ENCODE measurements around the gene TINCR. TPM values are rescaled to one million over a fixed set of nuclear protein-coding genes. Genes with fewer than 3 reads are reported as not detected.
"Not testable (repeated sequence)": the region's sequence is repeated elsewhere in the genome, so short reads cannot be mapped to it uniquely, and the experiment has no call there.

Gene TINCR
- 1 to 10 TPM; 4.6 to 9.0 (median 5.6) TPM for total RNA-seq
- long read RNA-seq, donor 1, transcript TINCR-201 (3 exons, 3,733 nt): major isoform, 6 of 8 reads
- long read RNA-seq, donor 1, partial matches to known transcripts: 0 of 8 reads
- long read RNA-seq, donor 1, other reads (novel, unspliced or antisense): 1 of 8 reads
- long read RNA-seq, donor 2, partial matches to known transcripts: 0 of 1 reads
- long read RNA-seq, donor 2, other reads (novel, unspliced or antisense): 0 of 1 reads

DNA sequence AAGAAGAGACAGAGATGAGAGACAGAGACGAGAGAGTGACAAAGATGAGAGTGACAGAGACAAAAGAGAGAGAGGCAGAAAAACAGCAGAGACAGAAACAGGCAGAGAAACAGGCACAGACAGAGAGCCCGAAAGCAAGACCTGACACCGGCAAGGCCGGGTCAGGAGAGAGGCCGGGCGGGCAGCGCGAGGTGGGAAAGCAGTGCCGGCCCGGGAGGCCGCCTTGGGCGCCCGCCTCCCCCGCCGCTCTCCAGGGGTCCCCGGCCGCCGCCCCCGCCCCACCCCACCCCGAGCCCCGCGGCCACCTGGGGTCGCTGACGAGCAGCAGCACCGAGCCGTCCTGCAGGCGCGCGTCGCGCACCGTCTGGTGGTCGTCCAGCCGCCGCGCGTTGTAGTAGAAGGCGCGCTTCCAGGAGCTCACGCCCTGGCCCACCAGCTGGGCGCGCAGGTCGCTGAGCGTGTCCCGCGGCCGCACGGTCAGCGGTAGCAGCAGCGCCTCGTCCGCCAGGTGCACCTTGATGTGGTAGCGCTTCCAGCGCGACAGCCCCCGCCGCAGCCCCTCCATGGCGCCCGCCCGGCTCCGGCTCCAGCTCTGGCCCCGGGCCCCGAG, at the start of gene TINCR:
Gene TINCR, minus strand, starts transcription at position 594 of the 610 bp plus-strand sequence.
- peak; percentile 46 for ATAC-seq

DNA sequence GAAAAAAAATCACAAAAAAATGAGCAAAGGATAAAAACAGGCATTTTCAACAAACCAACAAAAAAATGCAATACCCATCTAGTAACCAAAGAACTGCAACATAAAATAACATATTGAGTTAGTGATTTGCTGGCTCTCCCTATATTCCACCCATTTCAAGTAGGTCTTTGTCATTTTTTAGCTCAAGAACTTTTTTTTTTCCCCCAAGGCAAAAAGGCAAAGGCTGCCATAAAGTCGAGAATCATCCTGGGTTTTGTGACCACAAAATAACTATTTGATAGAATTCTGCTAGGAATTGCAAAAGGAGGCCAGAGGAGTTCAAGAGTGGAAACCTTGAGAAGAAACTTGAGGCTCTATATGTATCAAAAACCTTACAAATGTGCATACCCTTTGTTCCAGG, 49.3 kb upstream of the TINCR start:
- DNase-seq (no peak), ATAC-seq (no peak)
- H3K4me3 ChIP-seq: no peak overlapping the region
- H3K9me3 ChIP-seq: no peaks in the 10 kb centered on the region
- peaks cover 19% of the 10 kb centered on the region for H3K4me1 ChIP-seq (ENCODE audit: low read depth)
- H3K36me3 ChIP-seq (ENCODE audit: low read depth): peaks cover 14% of the 10 kb centered on the region
- intact Hi-C loops (cut with DNase I, micrococcal nuclease): no loop called here
- TF ChIP-seq, protein P1, sequence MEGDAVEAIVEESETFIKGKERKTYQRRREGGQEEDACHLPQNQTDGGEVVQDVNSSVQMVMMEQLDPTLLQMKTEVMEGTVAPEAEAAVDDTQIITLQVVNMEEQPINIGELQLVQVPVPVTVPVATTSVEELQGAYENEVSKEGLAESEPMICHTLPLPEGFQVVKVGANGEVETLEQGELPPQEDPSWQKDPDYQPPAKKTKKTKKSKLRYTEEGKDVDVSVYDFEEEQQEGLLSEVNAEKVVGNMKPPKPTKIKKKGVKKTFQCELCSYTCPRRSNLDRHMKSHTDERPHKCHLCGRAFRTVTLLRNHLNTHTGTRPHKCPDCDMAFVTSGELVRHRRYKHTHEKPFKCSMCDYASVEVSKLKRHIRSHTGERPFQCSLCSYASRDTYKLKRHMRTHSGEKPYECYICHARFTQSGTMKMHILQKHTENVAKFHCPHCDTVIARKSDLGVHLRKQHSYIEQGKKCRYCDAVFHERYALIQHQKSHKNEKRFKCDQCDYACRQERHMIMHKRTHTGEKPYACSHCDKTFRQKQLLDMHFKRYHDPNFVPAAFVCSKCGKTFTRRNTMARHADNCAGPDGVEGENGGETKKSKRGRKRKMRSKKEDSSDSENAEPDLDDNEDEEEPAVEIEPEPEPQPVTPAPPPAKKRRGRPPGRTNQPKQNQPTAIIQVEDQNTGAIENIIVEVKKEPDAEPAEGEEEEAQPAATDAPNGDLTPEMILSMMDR (IDR thresholded peaks at IDR 0.05): no peak

More for the DNA sequence above, at the start of gene TINCR:
- Histone ChIP-seq H3K4me1 (ENCODE audit: low read depth) (peaks cover 3% of the 10 kb centered on the region), H3K36me3 (ENCODE audit: low read depth) (no peaks in the 10 kb centered on the region), H3K9me3 (no peaks in the 10 kb centered on the region), H3K4me3 (peak within 1 kb of the TSS; percentile 9)
- TF ChIP-seq, protein P1 (IDR thresholded peaks at IDR 0.05): no peak
- DNase-seq: no peak
- intact Hi-C loops (cut with DNase I, micrococcal nuclease): no loop called here

DNA sequence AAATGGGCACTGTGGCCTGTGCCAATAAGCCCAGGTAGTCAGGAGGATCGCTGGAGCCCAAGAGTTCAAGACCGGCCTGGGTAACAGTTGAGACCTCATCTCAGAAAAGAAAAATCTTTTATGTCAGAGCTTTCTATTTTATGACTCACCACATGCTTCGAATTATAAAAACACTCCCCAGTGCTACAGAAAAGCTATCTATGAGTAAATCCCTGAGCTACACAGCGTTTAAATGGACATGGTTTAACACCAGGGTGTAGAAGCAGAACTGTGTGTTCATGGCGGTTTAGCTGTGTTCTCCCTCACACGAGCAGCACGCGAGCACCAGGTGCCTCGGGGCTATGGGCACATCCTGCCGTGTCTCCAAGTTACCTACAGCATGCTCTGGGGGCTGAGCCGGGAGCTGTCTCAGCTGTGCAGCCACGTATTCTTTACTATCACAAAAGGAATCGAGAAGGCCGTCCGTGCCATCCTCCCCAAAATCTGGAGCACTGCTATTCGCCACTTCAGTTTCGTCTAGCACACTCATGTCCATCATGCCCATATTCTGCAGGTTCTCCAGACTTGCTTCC, 48.1 kb upstream of the TINCR start:
- peaks cover 18% of the 10 kb centered on the region for H3K36me3 ChIP-seq (ENCODE audit: low read depth)
- no peaks in the 10 kb centered on the region for H3K9me3 ChIP-seq
- DNase-seq (no peak), ATAC-seq (no peak)
- H3K4me3 ChIP-seq: no peak overlapping the region
- TF ChIP-seq, protein P1 (IDR thresholded peaks at IDR 0.05): no peak
- intact Hi-C loops (cut with DNase I, micrococcal nuclease): no loop called here
- H3K4me1 ChIP-seq (ENCODE audit: low read depth): peaks cover 11% of the 10 kb centered on the region

DNA sequence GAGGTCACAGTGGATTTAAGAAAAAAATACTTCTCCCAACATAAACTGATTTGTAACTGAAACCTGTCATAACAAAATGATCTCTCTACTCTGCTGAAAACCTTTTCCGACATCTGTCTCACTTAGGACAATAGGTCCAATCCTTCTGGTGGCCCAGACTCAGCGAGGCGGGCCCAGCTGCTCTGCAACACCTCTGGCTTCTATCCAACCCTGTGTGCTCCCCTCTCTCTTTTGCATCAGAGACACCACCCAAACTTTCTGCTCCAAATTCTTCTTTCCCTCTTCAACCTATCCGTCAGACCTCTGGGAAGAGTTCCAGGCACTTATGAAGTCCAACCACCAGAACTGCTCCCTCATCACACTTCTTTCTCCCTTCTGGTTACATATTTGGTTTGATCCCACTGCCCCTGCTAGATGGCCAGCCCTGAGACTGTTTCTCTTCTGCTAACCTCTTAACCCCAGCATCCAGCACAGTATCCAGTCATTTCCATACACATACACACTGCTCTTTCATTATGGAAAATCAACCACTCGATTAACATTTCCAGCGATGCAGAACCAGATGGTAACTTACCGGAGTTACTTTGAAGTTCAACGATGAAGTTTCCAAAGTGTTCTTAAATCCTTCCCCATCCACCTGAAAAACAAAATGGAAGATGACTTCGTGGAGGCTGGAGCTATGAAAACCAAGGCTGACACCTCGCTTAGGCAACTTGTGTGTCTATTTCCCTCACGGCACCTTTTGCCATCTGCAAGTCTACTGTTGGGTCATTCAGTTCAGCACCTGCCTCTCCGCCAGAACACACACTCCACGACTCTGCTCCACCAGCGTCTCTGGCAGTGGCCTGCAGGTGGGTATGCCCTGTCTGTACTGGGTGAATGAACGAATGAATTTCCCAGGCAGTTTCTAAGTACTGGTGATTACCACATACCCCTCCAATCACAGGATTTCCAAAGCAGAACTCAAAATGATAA, 45.4 kb upstream of the TINCR start:
- Histone ChIP-seq H3K36me3 (ENCODE audit: low read depth) (peaks cover 32% of the 10 kb centered on the region), H3K4me3 (no peak overlapping the region), H3K4me1 (ENCODE audit: low read depth) (no peaks in the 10 kb centered on the region), H3K9me3 (no peaks in the 10 kb centered on the region)
- intact Hi-C loops (cut with DNase I, micrococcal nuclease): no loop called here
- DNase-seq (no peak), ATAC-seq (no peak)
- TF ChIP-seq, protein P1 (IDR thresholded peaks at IDR 0.05): no peak

DNA sequence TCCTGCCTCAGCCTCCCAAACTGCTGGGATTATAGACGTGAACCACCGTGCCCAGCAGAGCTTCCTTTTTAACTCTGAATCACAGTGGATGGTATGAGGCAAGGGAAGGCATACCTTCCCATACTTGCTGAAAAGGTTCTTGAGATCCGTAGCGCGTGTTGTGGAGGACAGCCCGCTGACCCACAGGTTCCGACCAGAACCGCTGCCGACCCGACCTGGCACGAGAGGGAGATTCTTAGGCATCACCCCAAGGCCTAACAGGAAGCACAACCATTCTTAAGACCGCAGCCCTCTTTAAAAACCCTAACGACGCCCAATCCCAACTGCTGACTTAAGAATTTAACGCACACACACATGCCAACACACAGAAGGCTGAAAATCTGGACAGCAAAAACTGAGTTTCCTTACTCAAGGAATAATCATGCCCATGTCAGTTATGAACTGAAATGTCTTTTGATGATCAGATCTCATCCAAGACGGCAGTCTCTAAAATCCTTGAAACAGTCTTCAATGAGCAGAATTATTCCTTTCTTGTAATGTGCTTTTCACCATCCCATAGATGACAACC, 42.2 kb upstream of the TINCR start:
- intact Hi-C loops (cut with DNase I, micrococcal nuclease): no loop called here
- DNase-seq (no peak), ATAC-seq (no peak)
- Histone ChIP-seq H3K4me1 (ENCODE audit: low read depth) (no peaks in the 10 kb centered on the region), H3K9me3 (no peaks in the 10 kb centered on the region), H3K4me3 (no peak overlapping the region), H3K36me3 (ENCODE audit: low read depth) (peaks cover 38% of the 10 kb centered on the region)
- TF ChIP-seq, protein P1 (IDR thresholded peaks at IDR 0.05): no peak

DNA sequence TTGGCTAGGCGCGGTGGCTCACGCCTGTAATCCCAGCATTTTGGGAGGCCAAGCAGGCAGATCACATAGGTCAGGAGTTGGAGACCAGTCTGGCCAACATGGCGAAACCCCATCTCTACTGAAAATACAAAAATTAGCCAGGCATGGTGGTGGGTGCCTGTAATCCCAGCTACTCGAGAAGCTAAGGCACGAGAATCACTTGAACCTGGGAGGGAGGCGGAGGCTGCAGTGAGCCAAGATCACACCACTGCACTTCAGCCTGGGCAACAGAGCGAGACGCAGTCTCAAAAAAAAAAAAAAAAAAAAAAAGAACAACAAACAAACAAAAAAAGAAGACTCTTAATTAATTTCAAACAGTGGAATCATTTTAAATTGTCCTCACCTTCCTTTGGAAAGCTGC, 41.0 kb upstream of the TINCR start:
- H3K4me3 ChIP-seq; intact Hi-C loops (cut with DNase I, micrococcal nuclease); H3K4me1 ChIP-seq (ENCODE audit: low read depth); ATAC-seq; DNase-seq; H3K9me3 ChIP-seq: not testable (repeated sequence)
- H3K36me3 ChIP-seq (ENCODE audit: low read depth): peaks cover 44% of the 10 kb centered on the region

Data from mucosa of descending colon (tissue), 3 donors.